ENCODE results near the gene GADL1.

DNA sequence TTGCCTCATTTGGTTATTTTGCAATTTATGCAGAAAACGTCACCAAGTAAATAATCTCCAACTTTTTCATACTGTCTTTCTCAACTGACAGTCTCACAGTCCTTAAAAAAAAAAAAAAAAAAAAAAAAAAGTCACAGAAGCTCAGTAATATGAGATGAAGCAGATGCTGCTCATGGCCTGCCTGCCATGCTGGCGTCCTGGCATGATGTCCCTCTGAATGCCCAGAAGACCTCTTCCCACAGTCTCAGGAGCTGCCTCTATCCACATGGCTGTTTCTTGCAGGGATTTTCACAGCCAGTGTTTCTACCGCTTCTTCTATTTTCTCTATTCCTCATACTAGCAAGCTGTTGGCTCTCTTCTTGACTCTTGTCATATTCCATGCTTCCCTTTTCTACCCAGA, 200.3 kb downstream of the GADL1 start:
- no peak for TF ChIP-seq EZH2 (IDR thresholded peaks at IDR 0.05; ENCODE audit: low read length)
- TF ChIP-seq, protein P1, sequence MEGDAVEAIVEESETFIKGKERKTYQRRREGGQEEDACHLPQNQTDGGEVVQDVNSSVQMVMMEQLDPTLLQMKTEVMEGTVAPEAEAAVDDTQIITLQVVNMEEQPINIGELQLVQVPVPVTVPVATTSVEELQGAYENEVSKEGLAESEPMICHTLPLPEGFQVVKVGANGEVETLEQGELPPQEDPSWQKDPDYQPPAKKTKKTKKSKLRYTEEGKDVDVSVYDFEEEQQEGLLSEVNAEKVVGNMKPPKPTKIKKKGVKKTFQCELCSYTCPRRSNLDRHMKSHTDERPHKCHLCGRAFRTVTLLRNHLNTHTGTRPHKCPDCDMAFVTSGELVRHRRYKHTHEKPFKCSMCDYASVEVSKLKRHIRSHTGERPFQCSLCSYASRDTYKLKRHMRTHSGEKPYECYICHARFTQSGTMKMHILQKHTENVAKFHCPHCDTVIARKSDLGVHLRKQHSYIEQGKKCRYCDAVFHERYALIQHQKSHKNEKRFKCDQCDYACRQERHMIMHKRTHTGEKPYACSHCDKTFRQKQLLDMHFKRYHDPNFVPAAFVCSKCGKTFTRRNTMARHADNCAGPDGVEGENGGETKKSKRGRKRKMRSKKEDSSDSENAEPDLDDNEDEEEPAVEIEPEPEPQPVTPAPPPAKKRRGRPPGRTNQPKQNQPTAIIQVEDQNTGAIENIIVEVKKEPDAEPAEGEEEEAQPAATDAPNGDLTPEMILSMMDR (optimal IDR thresholded peaks at IDR 0.05 in 1 of 3, IDR thresholded peaks at IDR 0.05 in 1 of 3, conservative IDR thresholded peaks at IDR 0.05 in 1 of 3; ENCODE audit: extremely low read depth in 1 of 3, insufficient read depth in 2 of 3, low read length in 3 of 3), result no peak
